H1 (cell line): Measurements from ENCODE around the gene CPSF7. TPM values are rescaled to one million over a fixed set of nuclear protein-coding genes. Genes with fewer than 3 reads are reported as not detected.

Source experiments
- CTCF ChIA-PET: fragments of 300-600 bp; sonication (Branson Sonifier 250); formaldehyde crosslinking; loops from one replicate; lab custom pipeline; 2021; ENCODE audit not compliant: partially characterized antibody; lab: Charles Lee
- POLR2A ChIA-PET: fragments of 300-600 bp; sonication (Branson Sonifier 250); formaldehyde crosslinking; loops from one replicate; lab custom pipeline; 2021; ENCODE audit warnings: inconsistent platforms; ENCODE audit not compliant: partially characterized antibody; lab: Charles Lee
- DNase-seq, 2 experiments: peaks; one replicate each; pipeline versions ENCODE4 v3.0.0 to v3.0.0-alpha.2; 2010 to 2022; ENCODE audit warnings: low spot score in 2 of 2, low read depth in 1 of 2, mixed read lengths in 1 of 2
- FAIRE-seq: peaks from 2 replicates; lab custom pipeline; 2011; peaks lifted over from hg19 to GRCh38; lab: Jason Lieb, UNC
- H2AFZ ChIP-seq: 2 replicates; pipeline ENCODE4 v1.8.1; 2012; ENCODE audit warnings: low read length, inconsistent platforms
- H2AK5ac ChIP-seq: 2 replicates; pipeline ENCODE4 v1.6.1; 2013; ENCODE audit warnings: low read depth, low read length
- H2BK120ac ChIP-seq: replicated peaks from 2 replicates; pipeline ENCODE3; 2013; ENCODE audit warnings: low read depth, low read length, inconsistent platforms
- H2BK12ac ChIP-seq: 2 replicates; pipeline ENCODE4 v1.6.1; 2013; ENCODE audit warnings: low read depth, low read length
- H2BK15ac ChIP-seq: 2 replicates; pipeline ENCODE4 v1.6.1; 2013; ENCODE audit warnings: low read length
- H2BK20ac ChIP-seq: 2 replicates; pipeline ENCODE4 v1.6.1; 2013; ENCODE audit warnings: low read length
- H2BK5ac ChIP-seq: 2 replicates; pipeline ENCODE4 v1.6.1; 2013; ENCODE audit warnings: low read depth, low read length
- H3K14ac ChIP-seq: 2 replicates; pipeline ENCODE4 v1.6.1; 2013; ENCODE audit warnings: inconsistent platforms; ENCODE audit not compliant: insufficient read length
- H3K18ac ChIP-seq: 2 replicates; pipeline ENCODE4 v1.6.1; 2013; ENCODE audit warnings: low read length; ENCODE audit errors: extremely low read depth
- H3K23ac ChIP-seq: 2 replicates; pipeline ENCODE4 v1.6.1; 2013; ENCODE audit warnings: inconsistent platforms; ENCODE audit not compliant: insufficient read length
- H3K23me2 ChIP-seq: 2 replicates; pipeline ENCODE4 v1.6.1; 2013; ENCODE audit warnings: low read depth, low read length
- H3K27ac ChIP-seq: 2 replicates; pipeline ENCODE4 v1.6.1; 2011; ENCODE audit warnings: low read depth, low read length, inconsistent platforms
- H3K27me3 ChIP-seq, 4 experiments: replicated peaks in 1 of 4; 1 replicate in 1 of 4; 2 replicates in 3 of 4; pipeline versions ENCODE4 v1.6.1 to v1.8.1; 2011 to 2013; ENCODE audit warnings: low read length in 3 of 4, mild to moderate bottlenecking in 3 of 4, inconsistent platforms in 2 of 4, mixed read lengths in 2 of 4, moderate library complexity in 1 of 4; ENCODE audit not compliant: control insufficient read depth in 3 of 4, insufficient read depth in 3 of 4; ENCODE audit errors: extremely low read depth in 1 of 4
- H3K36me3 ChIP-seq, 4 experiments: 2 replicates each; pipeline versions ENCODE4 v1.6.1 to v1.8.1; 2011 to 2013; ENCODE audit warnings: mild to moderate bottlenecking in 4 of 4, low read length in 3 of 4, moderate library complexity in 2 of 4, control low read depth in 1 of 4, inconsistent platforms in 1 of 4; ENCODE audit not compliant: insufficient read depth in 4 of 4, control insufficient read depth in 2 of 4
- H3K4ac ChIP-seq: replicated peaks from 2 replicates; pipeline ENCODE3; 2013; ENCODE audit warnings: low read length, low read depth, mixed read lengths, inconsistent platforms; ENCODE audit not compliant: insufficient read length
- H3K4me1 ChIP-seq, 4 experiments: replicated peaks in 1 of 4; 1 replicate in 1 of 4; 2 replicates in 3 of 4; pipeline versions ENCODE4 v1.6.1 to v1.8.1; 2011 to 2013; ENCODE audit warnings: low read length in 3 of 4, inconsistent platforms in 2 of 4, mixed read lengths in 1 of 4; ENCODE audit not compliant: insufficient read depth in 4 of 4, control insufficient read depth in 3 of 4
- H3K4me2 ChIP-seq, 2 experiments: 2 replicates each; pipeline versions ENCODE4 v1.6.1 to v1.8.1; 2011 to 2013; ENCODE audit warnings: low read depth in 2 of 2, low read length in 2 of 2, control low read depth in 1 of 2, inconsistent platforms in 1 of 2, mild to moderate bottlenecking in 1 of 2; ENCODE audit not compliant: insufficient read depth in 1 of 2
- H3K4me3 ChIP-seq, 4 experiments: fragments of 200-600, 300-600 bp in 1 of 4; sonication (generic), shearing (Covaris generic), sonication (Bioruptor Twin) in 1 of 4; 2 replicates each; pipeline versions ENCODE4 v1.5.1 to v1.8.1; 2011 to 2016; ENCODE audit warnings: low read length in 4 of 4, low read depth in 3 of 4, control low read depth in 2 of 4, inconsistent platforms in 2 of 4, mild to moderate bottlenecking in 2 of 4, mixed read lengths in 1 of 4, moderate library complexity in 1 of 4; ENCODE audit not compliant: insufficient read depth in 2 of 4; ENCODE audit errors: extremely low read depth in 1 of 4
- H3K56ac ChIP-seq: replicated peaks from 2 replicates; pipeline ENCODE3; 2013; ENCODE audit warnings: low read depth, mild to moderate bottlenecking, mixed read lengths, low read length, inconsistent platforms; ENCODE audit not compliant: insufficient read length
- H3K79me1 ChIP-seq: 2 replicates; pipeline ENCODE4 v1.6.1; 2013; ENCODE audit warnings: low read depth, low read length, control low read depth
- H3K79me2 ChIP-seq, 2 experiments: 2 replicates each; pipeline versions ENCODE4 v1.6.1 to v1.8.1; 2012 to 2013; ENCODE audit warnings: low read length in 2 of 2, mild to moderate bottlenecking in 2 of 2, inconsistent platforms in 1 of 2; ENCODE audit not compliant: insufficient read depth in 2 of 2, control insufficient read depth in 1 of 2
- H3K9ac ChIP-seq, 4 experiments: replicated peaks in 1 of 4; 1 replicate in 1 of 4; 2 replicates in 3 of 4; pipeline versions ENCODE4 v1.6.1 to v1.8.1; 2011 to 2013; ENCODE audit warnings: low read depth in 3 of 4, low read length in 3 of 4, control low read depth in 2 of 4, mild to moderate bottlenecking in 2 of 4, moderate library complexity in 2 of 4, inconsistent platforms in 1 of 4; ENCODE audit errors: extremely low read depth in 1 of 4
- H3K9me3 ChIP-seq, 2 experiments: 2 replicates each; pipeline versions ENCODE4 v1.6.1 to v1.8.1; 2012 to 2013; ENCODE audit warnings: mild to moderate bottlenecking in 2 of 2, moderate library complexity in 2 of 2, control low read depth in 1 of 2, inconsistent platforms in 1 of 2, low read depth in 1 of 2, low read length in 1 of 2, mixed read lengths in 1 of 2; ENCODE audit not compliant: insufficient read depth in 2 of 2
- H4K20me1 ChIP-seq, 2 experiments: replicated peaks in 1 of 2; 2 replicates each; pipeline versions ENCODE3 to v1.8.1; 2011 to 2013; ENCODE audit warnings: inconsistent platforms in 2 of 2, low read length in 2 of 2, mild to moderate bottlenecking in 1 of 2; ENCODE audit not compliant: insufficient read depth in 2 of 2, control insufficient read depth in 1 of 2
- H4K5ac ChIP-seq: 2 replicates; pipeline ENCODE4 v1.6.1; 2013; ENCODE audit warnings: low read length, low read depth, mixed read lengths, inconsistent platforms; ENCODE audit not compliant: insufficient read length
- H4K8ac ChIP-seq: 2 replicates; pipeline ENCODE4 v1.8.0; 2013; ENCODE audit warnings: mild to moderate bottlenecking, moderate library complexity, low read length, inconsistent platforms; ENCODE audit not compliant: insufficient read depth; ENCODE audit errors: extremely low read depth
- H4K91ac ChIP-seq: replicated peaks from 2 replicates; pipeline ENCODE3; 2013; ENCODE audit warnings: low read length, mixed read lengths, inconsistent platforms; ENCODE audit not compliant: insufficient read length
- CBX5 ChIP-seq: fragments of 300-800, 300-1000 bp; sonication (generic); IDR thresholded peaks from 2 replicates; pipeline ENCODE4 v1.7.1; 2016; ENCODE audit warnings: antibody characterized with exemption, low read length, low read depth
- CHD2 ChIP-seq: IDR thresholded peaks from 2 replicates; pipeline ENCODE4 v1.6.1; 2012; ENCODE audit warnings: low read length, improper control_type of control experiment
- FOSL1 ChIP-seq: IDR thresholded peaks from 2 replicates; pipeline ENCODE4 v1.6.1; 2011; ENCODE audit warnings: mild to moderate bottlenecking, low read depth, low read length, moderate library complexity; ENCODE audit not compliant: insufficient read depth
- SIN3A ChIP-seq, 2 experiments: IDR thresholded peaks in 1 of 2; conservative IDR thresholded peaks in 1 of 2; 2 replicates each; pipeline ENCODE4 v1.6.1; 2011 to 2012; ENCODE audit warnings: low read length in 2 of 2, improper control_type of control experiment in 1 of 2, low read depth in 1 of 2, mild to moderate bottlenecking in 1 of 2
- TBP ChIP-seq: IDR thresholded peaks from 2 replicates; pipeline ENCODE4 v1.6.1; 2011; ENCODE audit warnings: low read depth, low read length, improper control_type of control experiment
- WGBS, 2 experiments: shearing (Covaris generic) in 1 of 2; methylation state at CpG; one replicate each; pipeline versions ENCODE4 v1.1.6 to v1.1.7; 2013 to 2015; ENCODE audit warnings: low lambda C conversion rate in 2 of 2, mixed read lengths in 2 of 2, inconsistent platforms in 1 of 2, low coverage in 1 of 2, missing lambda C conversion rate in 1 of 2; ENCODE audit not compliant: insufficient replicate concordance in 2 of 2, insufficient coverage in 1 of 2, insufficient read length in 1 of 2; ENCODE audit errors: extremely low coverage in 1 of 2, missing lambda C conversion rate in 1 of 2; 5-methylcytosine and 5-hydroxymethylcytosine counted together
- polyA plus RNA-seq, 7 experiments: library from polyadenylated mRNA; depleted of rRNA in 3 of 7; stranded (reverse) in 5 of 7; unstranded in 2 of 7; fragments of >200 nt in 5 of 7; fragments of 200-250 nt in 2 of 7; gene quantifications; 1 replicate in 5 of 7; 2 replicates in 1 of 7; 4 replicates in 1 of 7; pipeline versions ENCODE4 v1.2.1 to v1.2.3, GENCODE V29; 2011 to 2013; ENCODE audit warnings: missing spikeins in 2 of 7, mixed read lengths in 2 of 7
- total RNA-seq: library from RNA; stranded (reverse); fragmentation: NEBNext Ultra II Directional; extraction: Animal tissue kit (Norgen Biotek cat#: 25700); gene quantifications from 2 replicates; pipeline ENCODE4 v1.2.1, GENCODE V29; 2021
- TF ChIP-seq, protein P1 (sequence below), 3 experiments: IDR thresholded peaks; 1 replicate in 2 of 3; 2 replicates in 1 of 3; pipeline versions ENCODE4 v1.5.1 to v1.6.1; 2011; ENCODE audit warnings: low read length in 3 of 3, mild to moderate bottlenecking in 3 of 3, inconsistent platforms in 2 of 3, low read depth in 1 of 3, moderate library complexity in 1 of 3; ENCODE audit not compliant: insufficient read depth in 1 of 3; ENCODE audit errors: control extremely low read depth in 1 of 3

The CPSF7 gene
- total and polyA plus RNA-seq, 2 of the 8 experiments (the other 6 are each of a cell fraction or from before 2014, with no cell fraction given): 95.9 to 122 TPM

DNA sequence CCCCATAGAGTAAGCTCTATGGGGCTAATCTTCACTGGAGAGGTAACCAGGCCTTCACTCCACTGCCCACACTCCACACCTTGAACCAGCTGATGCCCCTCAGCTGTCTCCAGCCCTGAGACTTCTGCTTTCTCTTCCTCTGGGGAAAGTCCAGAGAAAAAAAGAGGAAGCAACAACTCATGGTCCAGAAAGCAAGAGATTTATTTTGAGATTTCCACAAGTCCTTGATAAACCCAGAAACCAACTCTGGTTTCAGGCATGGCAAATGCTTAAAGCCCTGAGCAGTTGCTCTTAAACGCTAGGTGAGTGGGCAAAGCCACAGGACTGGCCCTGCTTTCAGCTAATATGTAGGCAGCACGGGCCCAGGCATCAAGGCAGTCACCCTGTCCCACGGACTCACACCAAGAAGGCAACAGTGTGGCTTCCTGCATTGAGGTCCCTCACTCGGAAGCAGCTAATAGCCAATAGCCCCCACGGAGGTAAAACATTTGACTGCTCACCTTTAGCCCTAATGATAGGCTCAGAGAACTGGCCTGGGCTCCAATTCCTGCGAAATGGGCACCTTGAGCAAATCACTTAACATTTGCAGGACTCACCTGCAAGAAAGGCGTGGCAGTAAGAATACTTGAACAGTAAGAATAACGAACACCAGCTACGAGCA is 72.4 kb downstream of the CPSF7 start:
- POLR2A ChIA-PET: interaction anchor here (1.3 to 39.7 kb wide), 5 partner anchors 5 to 72 kb away, joined by 3 to 1106 read pairs (median 108); partner anchors contain the start of genes CPSF7, CYB561A3, DDB1 and SDHAF2
- DNase-seq: no peak

More for the DNA sequence above, 72.4 kb downstream of the CPSF7 start:
- CTCF ChIA-PET: interaction anchor here (1.1 to 22.8 kb wide), 5 partner anchors 8 to 458 kb away, joined by 3 to 255 read pairs (median 6); partner anchors contain the start of genes DDB1 and TKFC
- FAIRE-seq: no peak
- Histone ChIP-seq H2BK20ac (no peak overlapping the region), H2BK15ac (no peak overlapping the region), H4K20me1 (no peaks in the 10 kb centered on the region), H3K27me3 (no peaks in the 10 kb centered on the region), H3K79me2 (peaks cover 0 to 9% of the 10 kb centered on the region in 2 experiments; a peak in 3 of 4 replicates), H2AFZ (no peak overlapping the region), H3K36me3 (no peaks in the 10 kb centered on the region; a peak in 3 of 8 replicates), H3K56ac (no peak overlapping the region), H3K14ac (no peak overlapping the region), H3K4me3 (no peak overlapping the region), H3K9me3 (no peaks in the 10 kb centered on the region), H4K8ac (no peak overlapping the region), H2BK5ac (no peak overlapping the region), H3K27ac (no peak overlapping the region), H2AK5ac (no peak overlapping the region), H3K4me1 (no peaks in the 10 kb centered on the region), H4K91ac (no peak overlapping the region), H4K5ac (no peak overlapping the region), H2BK12ac (no peak overlapping the region), H3K4ac (no peak overlapping the region), H3K79me1 (peaks cover 2% of the 10 kb centered on the region), H3K9ac (no peak overlapping the region), H3K4me2 (no peak overlapping the region), H2BK120ac (no peak overlapping the region), H3K23ac (no peak overlapping the region), H3K18ac (no peak overlapping the region), H3K23me2 (peaks cover 10% of the 10 kb centered on the region; the same call in 1 of the 2 replicates)
- 92% methylated on average over 9 of the region's 9 CpGs; no CpG with 5 or more reads in 1 of the 2 experiments for WGBS, 2 experiments
- TF ChIP-seq SIN3A (conservative IDR thresholded peaks at IDR 0.05 in 1 of 2, IDR thresholded peaks at IDR 0.05 in 1 of 2; ENCODE audit: low read depth in 1 of 2, low read length in 2 of 2) (no peak), CHD2 (no peak), CBX5 (no peak), FOSL1 (no peak), TBP (no peak)
- TF ChIP-seq, protein P1, sequence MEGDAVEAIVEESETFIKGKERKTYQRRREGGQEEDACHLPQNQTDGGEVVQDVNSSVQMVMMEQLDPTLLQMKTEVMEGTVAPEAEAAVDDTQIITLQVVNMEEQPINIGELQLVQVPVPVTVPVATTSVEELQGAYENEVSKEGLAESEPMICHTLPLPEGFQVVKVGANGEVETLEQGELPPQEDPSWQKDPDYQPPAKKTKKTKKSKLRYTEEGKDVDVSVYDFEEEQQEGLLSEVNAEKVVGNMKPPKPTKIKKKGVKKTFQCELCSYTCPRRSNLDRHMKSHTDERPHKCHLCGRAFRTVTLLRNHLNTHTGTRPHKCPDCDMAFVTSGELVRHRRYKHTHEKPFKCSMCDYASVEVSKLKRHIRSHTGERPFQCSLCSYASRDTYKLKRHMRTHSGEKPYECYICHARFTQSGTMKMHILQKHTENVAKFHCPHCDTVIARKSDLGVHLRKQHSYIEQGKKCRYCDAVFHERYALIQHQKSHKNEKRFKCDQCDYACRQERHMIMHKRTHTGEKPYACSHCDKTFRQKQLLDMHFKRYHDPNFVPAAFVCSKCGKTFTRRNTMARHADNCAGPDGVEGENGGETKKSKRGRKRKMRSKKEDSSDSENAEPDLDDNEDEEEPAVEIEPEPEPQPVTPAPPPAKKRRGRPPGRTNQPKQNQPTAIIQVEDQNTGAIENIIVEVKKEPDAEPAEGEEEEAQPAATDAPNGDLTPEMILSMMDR (IDR thresholded peaks at IDR 0.05; ENCODE audit: control extremely low read depth in 1 of 3, insufficient read depth in 1 of 3, low read depth in 1 of 3, low read length in 3 of 3): no peak
